ENCODE measurements around the gene BRINP3. TPM values are rescaled to one million over a fixed set of nuclear protein-coding genes. Genes with fewer than 3 reads are reported as not detected.
A peak's percentile ranks its signal among the peaks of the same experiment; 100 is the strongest.

The BRINP3 gene
- total and polyA plus RNA-seq, 2 of the 13 experiments (the other 11 are each of a cell fraction or from before 2014, with no cell fraction given), result not detected

DNA sequence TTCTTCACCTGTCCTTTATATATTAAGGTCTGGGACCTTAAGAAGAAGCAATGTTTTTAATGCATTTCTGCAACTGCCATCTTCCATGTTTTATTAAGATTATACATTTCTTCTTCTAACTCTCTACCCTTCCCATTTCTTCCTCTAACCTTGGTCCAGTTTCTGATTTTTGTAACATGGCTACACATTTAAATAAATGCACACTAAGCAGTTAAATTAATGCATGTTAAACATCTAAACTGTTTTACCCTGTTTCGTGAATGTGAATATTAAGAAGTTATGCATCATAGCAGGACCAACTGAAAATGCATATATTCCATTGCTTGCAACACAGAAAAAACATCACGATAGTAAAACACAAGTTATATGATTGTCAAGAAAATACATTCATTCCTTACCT lies 3.7 kb downstream of the BRINP3 start:
- ChIA-PET POLR2A (no interaction called here), CTCF (ENCODE audit: low intra/inter-chr PET ratio, low total read pairs) (no interaction called here)
- H3K9ac ChIP-seq (ENCODE audit: insufficient read depth, low read depth, low read length), result no peak overlapping the region
- FAIRE-seq, result no peak
- H3K9me3 ChIP-seq (ENCODE audit: low read length), result no peaks in the 10 kb centered on the region
- no peak overlapping the region for H3K4me3 ChIP-seq (replicated peaks in 1 of 3; ENCODE audit: insufficient read depth in 1 of 3, low read depth in 2 of 3, low read length in 3 of 3)
- no peaks in the 10 kb centered on the region for H3K36me3 ChIP-seq (replicated peaks in 1 of 2; ENCODE audit: control insufficient read depth in 1 of 2, insufficient read depth in 2 of 2, low read length in 2 of 2)
- H3K4me1 ChIP-seq (ENCODE audit: insufficient read depth, low read length), result no peaks in the 10 kb centered on the region
- TF ChIP-seq ZNF629 (CRISPR knock-in tag; conservative IDR thresholded peaks at IDR 0.05), result no peak
- TF ChIP-seq MAFF (IDR thresholded peaks at IDR 0.05; ENCODE audit: low read depth, low read length), result peak; percentile 60
- peak; percentile 17 to 71; a peak in 3 of 4 replicates for TF ChIP-seq MAFK (conservative IDR thresholded peaks at IDR 0.05 in 1 of 2, IDR thresholded peaks at IDR 0.05 in 1 of 2; ENCODE audit: low read length in 2 of 2)
- DNase-seq (ENCODE audit: low spot score), result no peak
- no peak overlapping the region for H3K27ac ChIP-seq (ENCODE audit: extremely low read length, insufficient read depth, low read length)
- 17% methylated on average over 2 of the region's 2 CpGs for WGBS (ENCODE audit: low lambda C conversion rate)
- no peaks in the 10 kb centered on the region for H3K79me2 ChIP-seq (ENCODE audit: insufficient read depth, low read length)
- intact Hi-C loops (cut with micrococcal nuclease; ENCODE audit: unreplicated experiment), result loop anchor here (2.0 kb wide), 1 partner anchor 35 kb away; no protein-coding TSS in a partner anchor
- no TSS peak for BruUV-seq (replicated peaks)
- no peak overlapping the region for H2AFZ ChIP-seq (ENCODE audit: low read length)
- peaks cover 0 to 36% of the 10 kb centered on the region in 2 experiments; a peak in 2 of 5 replicates for H3K27me3 ChIP-seq (ENCODE audit: control insufficient read depth in 1 of 2, insufficient read depth in 2 of 2, low read length in 2 of 2)
- ATAC-seq, result no peak
- no peaks in the 10 kb centered on the region for H4K20me1 ChIP-seq (ENCODE audit: insufficient read depth, low read length)
- no peak overlapping the region for H3K4me2 ChIP-seq (ENCODE audit: low read depth, low read length)
- in situ Hi-C loops (cut with HindIII; ENCODE audit: extremely low pct_ligation_motif_present, low pct_unique_long_range_greater_than_20kb), result no loop called here

DNA sequence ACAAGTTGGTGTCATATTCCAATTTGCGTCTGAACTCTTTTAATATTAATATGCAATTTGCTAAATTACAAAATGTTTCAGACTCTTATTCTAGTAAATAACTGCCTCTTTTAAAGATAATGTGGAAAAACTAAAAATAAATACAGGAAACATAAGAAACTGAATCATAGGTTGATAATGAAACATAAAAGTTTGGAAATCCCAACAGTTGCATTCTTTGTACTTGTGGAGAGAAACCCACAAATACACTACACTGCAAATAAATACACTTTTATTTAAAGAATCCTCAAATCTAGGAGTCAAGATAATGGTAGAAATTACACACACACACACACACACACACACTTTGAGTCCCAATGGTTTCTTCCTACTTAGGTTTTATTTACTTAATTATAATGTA lies 5.2 kb downstream of the BRINP3 start:
- TF ChIP-seq U2AF2 (IDR thresholded peaks at IDR 0.05; ENCODE audit: low read depth, low read length) (no peak), AKAP8 (CRISPR knock-in tag; IDR thresholded peaks at IDR 0.05) (no peak), RAD51 (IDR thresholded peaks at IDR 0.05; ENCODE audit: borderline replicate concordance) (no peak), ZFP82 (CRISPR knock-in tag; IDR thresholded peaks at IDR 0.05; ENCODE audit: borderline replicate concordance) (no peak), GATAD2A (CRISPR knock-in tag; IDR thresholded peaks at IDR 0.05) (no peak), ELF1 (CRISPR knock-in tag; IDR thresholded peaks at IDR 0.05) (no peak), ZSCAN22 (CRISPR knock-in tag; IDR thresholded peaks at IDR 0.05) (no peak), SRSF1 (optimal IDR thresholded peaks at IDR 0.05; ENCODE audit: low read depth, low read length) (no peak), FOXA3 (CRISPR knock-in tag; IDR thresholded peaks at IDR 0.05) (no peak), ZNF703 (CRISPR knock-in tag; IDR thresholded peaks at IDR 0.05; ENCODE audit: borderline replicate concordance) (no peak)
- TF ChIP-seq, protein P1, sequence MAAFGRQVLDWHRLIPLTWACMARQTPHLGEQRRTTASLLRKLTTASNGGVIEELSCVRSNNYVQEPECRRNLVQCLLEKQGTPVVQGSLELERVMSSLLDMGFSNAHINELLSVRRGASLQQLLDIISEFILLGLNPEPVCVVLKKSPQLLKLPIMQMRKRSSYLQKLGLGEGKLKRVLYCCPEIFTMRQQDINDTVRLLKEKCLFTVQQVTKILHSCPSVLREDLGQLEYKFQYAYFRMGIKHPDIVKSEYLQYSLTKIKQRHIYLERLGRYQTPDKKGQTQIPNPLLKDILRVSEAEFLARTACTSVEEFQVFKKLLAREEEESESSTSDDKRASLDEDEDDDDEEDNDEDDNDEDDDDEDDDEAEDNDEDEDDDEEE (CRISPR knock-in tag; IDR thresholded peaks at IDR 0.05), result no peak
- DNase-seq (ENCODE audit: low spot score), result no peak
- POLR2A ChIA-PET, result no interaction called here
- Histone ChIP-seq H3K9me3 (ENCODE audit: low read length) (no peaks in the 10 kb centered on the region), H3K36me3 (replicated peaks in 1 of 2; ENCODE audit: control insufficient read depth in 1 of 2, insufficient read depth in 2 of 2, low read length in 2 of 2) (no peaks in the 10 kb centered on the region), H2AFZ (ENCODE audit: low read length) (no peak overlapping the region), H3K27me3 (ENCODE audit: control insufficient read depth in 1 of 2, insufficient read depth in 2 of 2, low read length in 2 of 2) (peaks cover 0 to 21% of the 10 kb centered on the region in 2 experiments; a peak in 2 of 5 replicates), H3K4me1 (ENCODE audit: insufficient read depth, low read length) (no peaks in the 10 kb centered on the region), H3K9ac (ENCODE audit: insufficient read depth, low read depth, low read length) (no peak overlapping the region), H4K20me1 (ENCODE audit: insufficient read depth, low read length) (no peaks in the 10 kb centered on the region), H3K4me3 (replicated peaks in 1 of 3; ENCODE audit: insufficient read depth in 1 of 3, low read depth in 2 of 3, low read length in 3 of 3) (no peak overlapping the region), H3K27ac (ENCODE audit: extremely low read length, insufficient read depth, low read length) (no peak overlapping the region), H3K4me2 (ENCODE audit: low read depth, low read length) (no peak overlapping the region), H3K79me2 (ENCODE audit: insufficient read depth, low read length) (no peaks in the 10 kb centered on the region)
- no peak for ATAC-seq
- no peak for FAIRE-seq
- in situ Hi-C loops (cut with HindIII; ENCODE audit: extremely low pct_ligation_motif_present, low pct_unique_long_range_greater_than_20kb), result no loop called here
- intact Hi-C loops (cut with micrococcal nuclease; ENCODE audit: unreplicated experiment), result no loop called here
- 82% methylated on average over 1 of the region's 1 CpG for WGBS (ENCODE audit: low lambda C conversion rate)
- BruUV-seq (replicated peaks), result no TSS peak
- CTCF ChIA-PET (ENCODE audit: low intra/inter-chr PET ratio, low total read pairs), result no interaction called here
